BE2C (cell line): ENCODE measurements around the gene MYRFL.

ENCODE experiments used
- DNase-seq: peaks from one replicate; pipeline ENCODE4 v3.0.0-alpha.2; 2020
- H3K27me3 ChIP-seq: fragments of 250-450 bp; sonication (Bioruptor Pico); 2 replicates; pipeline ENCODE4 v1.5.1; 2020; ENCODE audit warnings: mild to moderate bottlenecking
- H3K36me3 ChIP-seq: fragments of 250-450 bp; sonication (Bioruptor Pico); 2 replicates; pipeline ENCODE4 v1.5.1; 2020; ENCODE audit warnings: mild to moderate bottlenecking
- H3K4me1 ChIP-seq: fragments of 250-450 bp; sonication (Bioruptor Pico); 2 replicates; pipeline ENCODE4 v1.5.1; 2020
- H3K4me3 ChIP-seq: 2 replicates; pipeline ENCODE4 v1.5.1; 2011; ENCODE audit warnings: low read depth, low read length
- H3K9me3 ChIP-seq: fragments of 250-450 bp; sonication (Bioruptor Pico); 2 replicates; pipeline ENCODE4 v1.5.1; 2020
- TF ChIP-seq, protein P1 (sequence below): IDR thresholded peaks from 2 replicates; pipeline ENCODE4 v1.5.1; 2012; ENCODE audit warnings: mild to moderate bottlenecking, low read depth, low read length

The MYRFL gene

DNA sequence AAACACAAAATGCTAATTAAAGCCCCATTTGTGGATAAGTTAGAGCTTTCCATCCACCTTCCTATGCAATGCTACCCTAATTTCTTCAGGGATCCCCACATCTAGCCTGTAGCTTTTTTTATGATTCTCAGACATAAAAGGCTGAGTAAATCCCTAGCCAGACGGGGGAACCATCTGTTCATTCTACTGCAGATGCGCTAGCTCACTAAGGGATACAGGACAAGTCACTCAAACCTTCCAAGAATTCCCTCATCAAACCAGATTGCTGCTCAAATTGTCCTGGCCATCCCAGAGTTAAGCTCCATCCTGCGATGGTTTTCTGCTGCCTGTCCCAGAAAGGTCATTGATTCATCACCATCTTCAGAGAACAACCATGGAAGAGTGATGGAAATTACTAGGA, 56.7 kb downstream of the MYRFL start:
- no peaks in the 10 kb centered on the region for H3K27me3 ChIP-seq
- TF ChIP-seq, protein P1, sequence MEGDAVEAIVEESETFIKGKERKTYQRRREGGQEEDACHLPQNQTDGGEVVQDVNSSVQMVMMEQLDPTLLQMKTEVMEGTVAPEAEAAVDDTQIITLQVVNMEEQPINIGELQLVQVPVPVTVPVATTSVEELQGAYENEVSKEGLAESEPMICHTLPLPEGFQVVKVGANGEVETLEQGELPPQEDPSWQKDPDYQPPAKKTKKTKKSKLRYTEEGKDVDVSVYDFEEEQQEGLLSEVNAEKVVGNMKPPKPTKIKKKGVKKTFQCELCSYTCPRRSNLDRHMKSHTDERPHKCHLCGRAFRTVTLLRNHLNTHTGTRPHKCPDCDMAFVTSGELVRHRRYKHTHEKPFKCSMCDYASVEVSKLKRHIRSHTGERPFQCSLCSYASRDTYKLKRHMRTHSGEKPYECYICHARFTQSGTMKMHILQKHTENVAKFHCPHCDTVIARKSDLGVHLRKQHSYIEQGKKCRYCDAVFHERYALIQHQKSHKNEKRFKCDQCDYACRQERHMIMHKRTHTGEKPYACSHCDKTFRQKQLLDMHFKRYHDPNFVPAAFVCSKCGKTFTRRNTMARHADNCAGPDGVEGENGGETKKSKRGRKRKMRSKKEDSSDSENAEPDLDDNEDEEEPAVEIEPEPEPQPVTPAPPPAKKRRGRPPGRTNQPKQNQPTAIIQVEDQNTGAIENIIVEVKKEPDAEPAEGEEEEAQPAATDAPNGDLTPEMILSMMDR, result no peak
- H3K4me1 ChIP-seq, result peaks cover 4% of the 10 kb centered on the region; the same call in 1 of the 2 replicates
- DNase-seq, result no peak
- H3K4me3 ChIP-seq, result no peak overlapping the region
- H3K9me3 ChIP-seq, result no peaks in the 10 kb centered on the region
- H3K36me3 ChIP-seq, result no peaks in the 10 kb centered on the region

DNA sequence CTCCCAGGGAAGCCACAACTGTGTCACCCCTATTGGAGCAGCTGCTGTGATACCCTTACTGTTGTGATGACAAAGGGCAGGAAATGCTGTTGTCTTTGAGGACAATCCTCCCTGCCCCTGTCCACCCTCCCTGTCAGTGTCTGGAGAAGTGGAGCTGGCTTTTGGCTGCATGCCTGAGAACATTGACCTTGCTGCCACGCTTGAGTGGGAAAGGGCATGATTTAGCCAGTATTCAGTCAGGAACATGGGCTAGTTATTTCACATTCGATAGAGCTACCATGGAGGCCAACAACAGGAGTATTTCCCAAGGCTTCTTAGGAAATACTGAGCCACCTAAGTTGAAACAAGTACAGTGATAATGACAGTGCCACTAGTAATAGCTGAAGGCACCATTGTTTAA, 59.4 kb downstream of the MYRFL start:
- peaks cover 4% of the 10 kb centered on the region; the same call in 1 of the 2 replicates for H3K4me1 ChIP-seq
- peak; percentile 28 for DNase-seq

DNA sequence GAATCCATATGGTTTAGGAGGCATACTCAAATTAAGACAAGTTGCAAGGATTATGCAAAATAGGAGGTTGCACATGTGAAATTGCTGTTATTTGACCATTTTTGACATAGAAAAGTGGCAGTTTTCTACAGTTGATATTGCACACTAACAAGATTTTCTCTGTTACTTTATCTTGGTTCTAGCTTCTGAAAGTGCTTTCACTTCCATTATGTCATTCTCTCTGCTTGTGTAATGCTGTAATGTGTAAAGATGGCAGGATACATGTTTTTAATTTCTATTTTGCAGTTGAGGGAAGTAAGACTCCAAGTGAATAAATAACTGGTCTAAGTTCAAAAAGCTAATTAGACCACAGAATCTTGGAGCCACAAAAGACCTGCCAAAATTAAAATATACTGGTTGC, 60.6 kb downstream of the MYRFL start:
- Histone ChIP-seq H3K9me3 (no peaks in the 10 kb centered on the region), H3K36me3 (no peaks in the 10 kb centered on the region), H3K27me3 (no peaks in the 10 kb centered on the region), H3K4me1 (peaks cover 4% of the 10 kb centered on the region; the same call in 1 of the 2 replicates), H3K4me3 (no peak overlapping the region)
- TF ChIP-seq, protein P1, result no peak
- DNase-seq, result no peak

More for the DNA sequence above, 59.4 kb downstream of the MYRFL start:
- no peaks in the 10 kb centered on the region for H3K9me3 ChIP-seq
- TF ChIP-seq, protein P1, result no peak
- H3K36me3 ChIP-seq, result no peaks in the 10 kb centered on the region
- H3K27me3 ChIP-seq, result no peaks in the 10 kb centered on the region
- H3K4me3 ChIP-seq, result no peak overlapping the region

DNA sequence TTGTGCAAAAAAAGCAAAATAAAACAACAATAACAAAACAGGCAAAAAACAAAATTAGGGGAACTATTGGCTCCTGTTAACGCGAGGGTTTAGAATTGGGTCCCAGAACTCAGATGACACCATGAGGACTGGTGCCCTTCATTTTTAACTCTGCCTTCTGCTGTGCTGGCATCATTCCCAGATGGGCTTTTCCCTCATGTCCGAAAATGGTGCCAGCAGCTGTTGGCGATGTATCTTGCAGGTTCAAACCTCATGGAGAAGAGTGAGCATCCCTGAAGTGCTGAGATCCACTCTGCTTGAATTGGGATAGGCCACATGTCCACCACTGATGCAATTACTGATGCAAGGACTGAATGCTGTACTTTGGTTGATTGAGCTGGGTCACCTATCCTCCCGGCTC, 61.1 kb downstream of the MYRFL start:
- H3K4me1 ChIP-seq, result peaks cover 4% of the 10 kb centered on the region; the same call in 1 of the 2 replicates

DNA sequence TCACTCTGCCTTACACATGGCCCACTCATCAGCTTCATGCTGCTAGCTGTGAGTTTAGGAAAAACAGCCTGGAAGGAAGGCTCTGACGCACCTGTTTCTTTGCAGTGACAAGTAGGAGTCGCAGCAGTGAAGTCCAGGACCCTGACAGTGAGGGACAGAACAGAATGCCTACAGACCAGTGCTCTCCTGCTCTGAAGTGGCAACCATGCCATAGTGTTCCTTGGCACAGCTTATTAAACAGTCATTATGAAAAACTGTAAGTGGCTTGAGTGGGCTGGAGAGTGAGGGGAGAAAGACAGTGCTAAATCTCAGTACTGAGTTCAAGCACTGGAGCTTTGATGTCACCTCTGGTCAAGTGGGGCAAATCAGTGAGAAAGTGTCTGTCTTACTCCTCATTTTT, 61.7 kb downstream of the MYRFL start:
- TF ChIP-seq, protein P1, result no peak
- H3K27me3 ChIP-seq, result no peaks in the 10 kb centered on the region
- DNase-seq, result no peak
- no peaks in the 10 kb centered on the region for H3K9me3 ChIP-seq
- H3K4me3 ChIP-seq, result no peak overlapping the region
- peaks cover 4% of the 10 kb centered on the region; the same call in 1 of the 2 replicates for H3K4me1 ChIP-seq
- no peaks in the 10 kb centered on the region for H3K36me3 ChIP-seq

More for the DNA sequence above, 61.1 kb downstream of the MYRFL start:
- Histone ChIP-seq H3K4me3 (no peak overlapping the region), H3K36me3 (no peaks in the 10 kb centered on the region), H3K9me3 (no peaks in the 10 kb centered on the region), H3K27me3 (no peaks in the 10 kb centered on the region)
- TF ChIP-seq, protein P1, result no peak
- DNase-seq, result no peak

DNA sequence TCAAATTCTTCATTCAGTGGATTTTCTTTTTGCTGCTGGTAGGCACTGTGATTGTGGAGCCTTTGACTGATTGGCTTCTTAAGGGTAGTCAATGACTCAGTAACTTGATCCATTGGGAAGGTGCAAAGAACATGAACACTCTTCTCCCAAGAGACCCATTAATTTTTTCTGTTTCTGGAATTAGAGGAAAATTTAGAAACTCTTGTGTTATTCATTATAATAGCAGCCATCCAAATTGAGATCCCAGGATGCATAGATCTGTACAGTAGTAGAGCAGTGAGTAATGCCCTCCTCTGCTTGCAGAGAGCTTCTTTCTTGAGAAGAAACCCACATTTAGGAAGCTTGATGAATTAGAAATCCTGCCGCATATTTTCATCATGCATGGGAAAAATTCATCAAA, 63.9 kb downstream of the MYRFL start:
- Histone ChIP-seq H3K4me1 (peaks cover 4% of the 10 kb centered on the region; the same call in 1 of the 2 replicates), H3K27me3 (no peaks in the 10 kb centered on the region), H3K4me3 (no peak overlapping the region), H3K36me3 (no peaks in the 10 kb centered on the region), H3K9me3 (no peaks in the 10 kb centered on the region)
- no peak for DNase-seq
- TF ChIP-seq, protein P1, result no peak
